NCI-H2227 (cell line): ENCODE measurements around the gene KRTAP1-4.
"Not testable (repeated sequence)": the region's sequence is repeated elsewhere in the genome, so short reads cannot be mapped to it uniquely, and the experiment has no call there.

ENCODE experiments used
- DNase-seq: peaks from one replicate; lab custom pipeline; 2025; ENCODE audit not compliant: unreplicated experiment; lab: John Stamatoyannopoulos, UW

The KRTAP1-4 gene, protein sequence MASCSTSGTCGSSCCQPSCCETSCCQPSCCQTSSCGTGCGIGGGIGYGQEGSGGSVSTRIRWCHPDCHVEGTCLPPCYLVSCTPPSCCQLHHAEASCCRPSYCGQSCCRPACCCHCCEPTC

GRCh38 chr17:41029633-41030245 lies at the start of gene KRTAP1-4:
Gene KRTAP1-4, minus strand, starts transcription at chr17:41030195. Its CDS starts 117 bp downstream, at chr17:41030078.
- no peak for DNase-seq

DNA sequence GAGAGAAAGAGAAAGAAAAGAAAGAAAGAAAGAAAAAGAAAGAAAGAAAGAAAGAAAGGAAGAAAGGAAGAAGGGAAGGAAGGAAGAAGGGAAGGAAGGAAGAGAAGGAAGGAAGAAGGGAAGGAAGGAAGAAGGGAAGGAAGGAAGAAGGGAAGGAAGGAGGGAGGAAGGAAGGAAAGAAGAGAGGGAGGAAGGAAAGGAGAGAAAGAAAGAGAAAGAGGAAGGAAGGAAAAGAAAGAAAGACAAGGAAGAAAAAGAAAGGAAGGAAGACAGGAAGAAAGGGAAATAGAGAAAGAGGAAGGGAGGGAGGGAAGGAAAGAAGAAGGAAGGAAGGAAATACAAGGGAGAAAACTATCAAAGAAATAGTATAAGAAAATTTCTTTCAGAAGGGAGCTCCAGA lies 46.8 kb upstream of the KRTAP1-4 start:
- DNase-seq: no peak

DNA sequence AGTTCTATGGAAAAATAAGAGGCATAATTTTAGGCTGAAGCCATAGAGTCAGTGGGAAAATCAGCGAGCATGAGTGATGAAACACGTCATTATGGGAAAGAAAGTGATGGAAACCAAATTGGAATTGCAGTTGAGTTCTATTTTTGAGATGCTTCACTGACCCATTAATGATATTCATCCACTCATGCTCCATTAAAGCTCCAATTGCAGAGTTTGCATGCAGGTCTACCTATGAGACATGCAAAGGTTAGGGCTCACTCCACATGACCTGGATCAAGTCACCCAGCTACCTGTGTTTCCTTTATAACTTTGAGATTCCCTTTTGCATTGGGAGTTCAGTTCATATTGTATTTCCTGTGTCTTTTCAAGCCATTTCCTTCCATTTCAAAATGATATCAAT lies 43.7 kb upstream of the KRTAP1-4 start:
- DNase-seq: no peak

DNA sequence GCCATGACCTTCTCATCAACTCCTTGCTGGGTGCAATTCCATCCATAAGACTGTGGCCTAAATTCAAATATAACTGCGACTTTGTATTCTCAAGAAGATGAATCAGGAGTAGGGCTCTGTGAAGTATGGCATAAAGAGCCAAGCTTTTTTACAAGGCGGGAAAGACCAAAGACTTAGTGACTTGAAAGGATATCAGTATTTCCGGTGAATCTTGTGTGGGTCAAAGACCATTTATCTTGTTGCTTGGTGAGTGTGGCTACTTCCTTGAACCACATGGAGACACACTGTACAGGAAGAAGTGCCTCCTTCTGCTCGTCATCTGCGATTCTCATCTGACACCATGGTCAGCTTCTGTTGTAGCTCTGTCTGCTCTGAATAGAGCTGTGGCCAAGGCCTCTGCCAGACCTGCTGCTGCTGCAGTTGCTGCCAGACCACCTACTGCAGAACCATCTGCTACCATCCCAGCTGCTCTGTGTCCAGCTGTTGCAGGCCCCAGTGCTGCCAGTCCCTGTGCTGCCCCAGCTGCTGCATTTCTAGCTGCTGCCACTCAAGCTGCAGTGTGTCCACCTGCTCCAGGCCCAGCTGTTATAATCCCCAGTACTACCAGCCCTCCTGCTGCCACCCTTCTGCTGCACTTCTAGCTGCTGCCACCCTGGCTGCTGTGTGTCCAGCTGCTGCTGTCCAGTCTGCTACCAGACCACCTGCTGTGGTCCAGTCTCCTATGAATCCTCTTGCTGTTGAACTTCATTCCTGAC lies 41.8 kb upstream of the KRTAP1-4 start:
- no peak for DNase-seq

GRCh38 chr17:41069031-41069430 lies 39.0 kb upstream of the KRTAP1-4 start:
- DNase-seq: no peak

DNA sequence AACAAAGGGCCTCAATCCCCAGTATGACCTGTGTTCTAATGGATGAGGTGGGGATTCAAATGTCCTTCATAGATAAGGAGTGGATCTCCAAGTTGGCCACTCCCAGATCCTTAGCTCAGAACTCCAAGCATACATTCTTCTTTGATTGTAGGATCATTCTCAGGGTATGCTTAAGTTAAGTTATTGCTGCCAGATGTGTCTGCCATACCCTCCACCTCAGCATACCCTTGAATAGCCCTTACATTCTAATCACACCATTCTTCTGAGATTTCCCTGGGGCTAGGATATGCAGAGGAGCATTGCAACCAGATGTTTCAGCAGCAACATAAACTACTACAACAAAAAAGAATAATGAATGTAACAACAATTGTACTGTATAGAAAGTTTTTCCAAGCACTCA lies 37.3 kb upstream of the KRTAP1-4 start:
- DNase-seq: no peak

DNA sequence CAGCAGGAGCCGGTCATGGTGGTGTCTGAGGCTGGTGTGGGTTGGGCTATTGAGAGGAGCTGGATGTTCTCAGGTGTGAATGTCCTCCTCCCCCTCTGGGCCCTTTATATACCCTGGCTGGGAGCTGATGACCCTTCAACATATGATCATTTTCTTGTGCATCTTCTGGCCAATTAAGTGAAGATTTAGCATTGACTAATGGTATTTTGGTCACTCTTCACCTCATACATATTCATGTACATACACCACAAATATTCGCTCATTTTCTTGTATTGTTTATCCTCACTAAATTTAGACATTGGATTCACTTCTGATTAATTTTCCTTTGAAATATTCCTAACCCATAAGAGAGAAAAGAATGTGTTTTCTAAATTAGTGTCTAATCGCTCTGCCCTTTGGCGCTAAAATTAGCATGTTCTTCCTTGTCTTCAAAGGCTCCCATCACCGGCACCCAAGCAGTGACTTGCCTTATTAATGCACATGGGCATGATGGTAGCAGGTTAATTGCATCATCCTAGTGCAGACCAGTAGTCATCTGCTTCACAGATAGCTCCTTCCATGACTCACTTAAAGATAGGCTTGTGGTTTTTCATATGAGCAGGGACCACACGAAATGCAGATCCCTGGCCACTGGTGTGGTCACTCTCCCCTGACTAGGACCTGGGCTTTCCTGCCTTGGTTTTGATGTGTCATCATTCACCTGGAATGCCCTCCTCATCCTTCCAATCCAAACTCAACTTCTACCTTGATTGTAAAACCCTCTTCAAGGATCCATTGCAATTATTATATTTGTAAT lies 36.0 kb upstream of the KRTAP1-4 start, which contains the start of gene KRTAP2-4:
Gene KRTAP2-4 (minus strand): TSS at position 51 of the 796 bp plus-strand sequence. CDS start 34 bp downstream, at position 17.
- no peak for DNase-seq

DNA sequence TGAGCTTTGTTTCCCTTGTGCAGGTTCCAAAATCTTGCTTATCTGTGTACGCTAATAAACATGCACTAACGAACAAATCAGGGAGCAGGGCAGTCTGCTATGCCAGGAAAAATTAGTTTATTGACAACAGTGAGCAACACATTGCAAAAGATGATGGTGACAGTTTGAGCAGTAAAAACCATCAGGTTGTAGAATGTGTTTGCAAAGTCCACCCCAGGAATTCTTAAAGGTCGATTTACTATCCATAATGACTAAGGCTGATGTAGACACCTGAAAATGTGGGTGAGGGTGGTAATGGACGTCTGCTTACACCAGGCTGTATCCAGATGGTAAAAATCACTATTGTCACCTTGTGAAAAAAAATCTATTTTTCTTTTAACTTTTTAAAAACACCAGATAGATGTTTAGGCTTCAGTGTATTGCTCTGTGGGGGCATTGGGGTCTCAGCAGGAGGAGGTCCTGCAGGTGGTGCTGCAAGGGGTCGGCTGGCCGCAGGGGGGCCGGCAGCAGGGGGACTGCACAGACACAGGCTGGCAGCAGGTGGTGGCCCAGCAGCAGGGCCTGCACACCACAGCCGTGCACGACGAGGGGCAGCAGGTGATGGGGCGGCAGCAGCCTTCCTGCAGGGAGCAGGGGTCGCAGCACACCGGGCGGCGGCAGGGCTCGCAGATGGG lies 35.2 kb upstream of the KRTAP1-4 start:
- not testable (repeated sequence) for DNase-seq

DNA sequence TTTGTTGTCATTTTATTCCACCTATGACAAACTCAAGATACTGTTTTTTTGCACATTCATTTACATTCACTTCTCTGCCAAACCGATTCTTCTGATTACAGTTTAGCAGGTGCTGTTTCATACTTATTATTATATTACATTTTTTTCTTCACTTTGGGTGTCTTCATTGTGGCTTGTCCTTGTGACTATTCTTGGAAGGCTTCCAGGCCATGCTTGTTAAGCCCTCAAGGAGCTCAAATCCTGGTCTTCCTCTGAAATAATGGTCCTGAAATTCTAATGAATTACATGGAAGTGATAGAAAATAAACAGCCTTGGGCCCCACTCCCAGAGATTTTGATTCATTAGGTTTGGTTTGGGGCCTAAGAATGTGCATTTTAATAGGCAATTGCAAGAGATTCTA lies 34.3 kb upstream of the KRTAP1-4 start:
- no peak for DNase-seq

- DNase-seq: no peak
Observed at GRCh38 chr17:41063449-41063848, 33.5 kb upstream of the KRTAP1-4 start.

DNA sequence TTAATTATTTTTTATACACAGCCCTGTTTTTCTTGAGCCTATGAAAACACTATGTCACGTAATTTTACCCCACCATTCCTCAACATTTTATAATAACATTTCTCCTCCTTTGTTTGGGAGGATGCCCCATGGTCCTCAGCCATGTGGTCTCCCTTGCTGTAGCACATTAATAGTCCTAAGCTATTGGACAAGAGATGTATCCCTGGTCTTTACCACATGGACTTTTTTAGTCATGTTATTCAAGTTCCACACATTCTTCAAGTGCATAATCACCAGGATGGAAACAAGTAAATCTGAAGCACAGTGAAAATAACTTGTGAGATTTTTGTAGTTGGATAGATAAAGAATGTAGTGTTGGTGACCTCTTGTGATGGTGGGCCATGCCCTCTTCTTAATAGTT lies 32.0 kb upstream of the KRTAP1-4 start:
- no peak for DNase-seq

DNA sequence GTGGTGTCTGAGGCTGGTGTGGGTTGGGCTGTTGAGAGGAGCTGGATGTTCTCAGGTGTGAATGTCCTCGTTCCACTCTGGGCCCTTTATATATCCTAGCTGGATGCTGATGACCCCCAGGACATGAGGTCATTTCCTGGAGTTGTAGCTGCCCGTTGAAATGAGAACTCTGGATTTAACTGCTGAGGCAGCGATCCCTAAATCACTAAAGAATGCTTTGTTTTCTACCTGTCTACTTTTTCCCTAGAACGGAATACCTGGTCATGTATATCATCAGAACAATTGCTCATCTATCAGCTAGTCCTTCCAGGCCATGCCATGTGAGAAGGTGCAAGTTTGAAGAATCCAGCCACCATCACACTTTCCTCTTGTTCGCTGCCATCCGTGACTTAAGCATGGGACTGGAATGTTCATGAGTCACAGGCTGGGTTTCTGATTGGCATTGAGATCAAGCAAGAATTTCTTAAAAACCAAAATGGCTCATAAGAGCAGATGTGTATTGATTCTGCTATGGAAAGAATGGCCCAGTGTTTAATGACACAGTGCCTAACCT lies 30.1 kb upstream of the KRTAP1-4 start, which contains the start of gene KRTAP2-3:
Gene KRTAP2-3 (minus strand): TSS at position 63 of the 553 bp plus-strand sequence. CDS start 64 bp downstream, outside the sequence.
- no peak for DNase-seq

DNA sequence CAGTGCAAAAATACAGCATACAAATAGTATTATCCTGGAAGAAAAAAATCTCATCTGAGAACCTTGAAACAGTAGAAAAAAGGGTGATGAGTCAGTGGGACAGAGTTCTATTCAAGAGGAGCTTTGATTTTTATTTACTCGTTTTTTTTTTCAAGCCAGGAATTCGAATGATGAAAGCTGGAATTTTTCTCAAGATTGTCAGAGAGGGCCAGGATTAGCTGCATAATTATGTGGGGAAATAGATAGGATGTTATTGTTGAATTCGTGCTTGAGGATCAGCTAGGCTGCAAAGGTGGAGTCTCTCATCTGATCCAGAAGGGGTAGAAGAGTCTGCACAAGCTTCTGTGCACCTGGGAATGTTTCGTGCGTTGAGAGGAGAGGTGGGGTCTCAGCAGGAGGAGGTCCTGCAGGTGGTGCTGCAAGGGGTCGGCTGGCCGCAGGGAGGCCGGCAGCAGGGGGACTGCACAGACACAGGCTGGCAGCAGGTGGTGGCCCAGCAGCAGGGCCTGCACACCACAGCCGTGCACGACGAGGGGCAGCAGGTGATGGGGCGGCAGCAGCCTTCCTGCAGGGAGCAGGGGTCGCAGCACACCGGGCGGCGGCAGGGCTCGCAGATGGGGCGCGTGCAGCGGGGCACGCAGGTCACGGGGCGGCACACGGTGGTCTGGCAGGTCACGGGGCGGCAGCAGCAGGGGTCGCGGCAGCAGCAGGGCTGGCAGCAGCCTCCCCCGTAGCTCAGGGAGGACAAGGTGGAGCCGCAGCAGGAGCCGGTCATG lies 29.5 kb upstream of the KRTAP1-4 start:
- DNase-seq: not testable (repeated sequence)

- DNase-seq: no peak
Observed at GRCh38 chr17:41058741-41059140, 28.7 kb upstream of the KRTAP1-4 start.

DNA sequence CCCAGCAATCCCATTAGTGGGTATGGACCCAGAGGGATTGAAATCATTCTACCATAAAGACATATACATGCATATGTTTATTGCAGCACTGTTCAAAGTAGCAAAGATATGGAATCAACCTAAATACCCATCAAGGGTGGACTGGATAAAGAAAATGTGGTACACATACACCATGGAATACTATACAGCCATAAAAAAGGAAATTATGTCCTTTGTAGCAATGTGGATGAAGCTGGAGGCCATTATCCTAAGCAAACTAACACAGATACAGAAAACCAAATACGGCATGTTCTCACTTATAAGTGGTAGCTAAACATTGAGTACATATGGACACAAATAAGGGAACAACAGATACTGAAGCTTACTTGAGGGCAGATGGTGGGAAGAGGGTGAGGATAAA lies 27.6 kb upstream of the KRTAP1-4 start:
- DNase-seq: no peak

DNA sequence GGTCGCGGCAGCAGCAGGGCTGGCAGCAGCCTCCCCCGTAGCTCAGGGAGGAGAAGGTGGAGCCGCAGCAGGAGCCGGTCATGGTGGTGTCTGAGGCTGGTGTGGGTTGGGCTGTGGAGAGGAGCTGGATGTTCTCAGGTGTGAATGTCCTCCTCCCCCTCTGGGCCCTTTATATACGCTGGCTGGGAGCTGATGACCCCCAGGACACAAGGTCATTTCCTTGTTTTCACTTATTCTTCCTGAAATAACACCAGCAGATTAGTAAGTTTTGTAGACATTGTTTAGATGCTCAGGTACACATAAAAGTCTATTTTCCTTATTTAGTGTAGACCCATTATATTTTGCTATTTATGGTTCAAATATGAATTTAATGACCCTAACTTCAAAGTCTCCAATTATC lies 25.1 kb upstream of the KRTAP1-4 start, which contains the start of gene KRTAP2-2:
Gene KRTAP2-2 (minus strand): TSS at position 101 of the 400 bp plus-strand sequence. CDS start 19 bp downstream, at position 82.
- DNase-seq: not testable (repeated sequence)

GRCh38 chr17:41054556-41054955 lies 24.6 kb upstream of the KRTAP1-4 start:
- not testable (repeated sequence) for DNase-seq

DNA sequence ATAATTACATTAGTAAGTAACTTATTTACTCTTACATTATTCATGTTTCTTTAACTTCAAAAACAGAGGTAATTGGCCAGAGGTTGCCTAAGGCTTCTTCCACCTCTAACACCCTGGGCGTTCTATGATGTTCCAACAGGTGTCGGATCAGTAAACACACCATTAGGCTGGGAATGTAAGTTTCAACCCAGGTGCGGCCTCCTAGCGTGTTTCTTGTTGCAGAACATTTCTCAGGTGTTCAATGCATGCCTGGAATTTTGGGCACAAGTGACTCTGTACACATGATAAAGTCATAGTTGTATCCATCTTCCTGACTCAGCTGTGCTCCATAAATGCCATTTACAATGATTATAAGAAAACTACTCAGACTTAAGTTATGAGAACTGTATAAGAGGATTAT lies 24.0 kb upstream of the KRTAP1-4 start:
- no peak for DNase-seq

- DNase-seq: no peak
Observed at GRCh38 chr17:41052566-41052965, 22.6 kb upstream of the KRTAP1-4 start.

DNA sequence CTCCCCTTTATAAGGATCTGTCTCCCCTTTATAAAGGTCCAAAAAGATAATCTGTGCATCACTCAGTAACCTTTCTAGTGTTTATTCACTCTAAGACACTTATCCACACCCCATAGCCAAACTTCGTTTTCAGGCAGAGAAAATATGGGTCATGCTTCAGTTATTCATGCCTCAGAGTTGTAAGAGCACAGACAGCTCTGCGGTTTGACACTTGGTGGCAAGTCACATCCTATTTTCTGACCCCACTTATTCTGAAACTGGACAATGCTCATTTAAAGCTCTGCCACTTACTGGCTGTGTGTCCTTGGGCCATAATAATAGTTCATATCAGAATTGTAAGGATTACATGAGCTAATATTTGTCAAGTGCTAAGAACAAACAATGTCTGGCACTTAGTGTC lies 19.1 kb upstream of the KRTAP1-4 start:
- no peak for DNase-seq
